HepG2 (cell line): ENCODE measurements around the gene ARHGEF7. TPM values are rescaled to one million over a fixed set of nuclear protein-coding genes. Genes with fewer than 3 reads are reported as not detected.

Experiments
- MAFG ChIP-seq: sonication (generic); formaldehyde crosslinking; IDR thresholded peaks from 2 replicates; pipeline ENCODE4 v1.5.1; 2020; ENCODE audit warnings: mild to moderate bottlenecking, missing genetic modification reagents
- NFE2L2 ChIP-seq: fragments of 150-350 bp; IDR thresholded peaks from 2 replicates; pipeline ENCODE4 v1.6.1; 2014; ENCODE audit warnings: low read length
- SIX1 ChIP-seq: sonication (generic); formaldehyde crosslinking; IDR thresholded peaks from 2 replicates; pipeline ENCODE4 v1.4.0; 2020; ENCODE audit warnings: missing genetic modification reagents, borderline replicate concordance
- XBP1 ChIP-seq: sonication (generic); formaldehyde crosslinking; IDR thresholded peaks from 2 replicates; pipeline ENCODE4 v1.5.0; 2020; ENCODE audit warnings: missing genetic modification reagents
- ZKSCAN1 ChIP-seq: fragments of 150-350 bp; IDR thresholded peaks from 2 replicates; pipeline ENCODE4 v1.6.1; 2014; ENCODE audit warnings: low read length
- ZNF589 ChIP-seq: sonication (generic); formaldehyde crosslinking; conservative IDR thresholded peaks from 2 replicates; pipeline ENCODE4 v1.8.0; 2022; ENCODE audit warnings: mild to moderate bottlenecking, moderate library complexity, missing genetic modification reagents
- polyA plus RNA-seq, 8 experiments: library from polyadenylated mRNA; depleted of rRNA in 3 of 8; stranded (reverse) in 7 of 8; unstranded in 1 of 8; fragments of >200 nt; fragmentation: Illumina TruSeq in 4 of 8; extraction: Trizol in 4 of 8; gene quantifications; 2 replicates each; pipeline versions ENCODE4 v1.2.1 to v1.2.3, GENCODE V29; 2011 to 2016; ENCODE audit warnings: low read depth in 4 of 8, missing spikeins in 1 of 8, mixed read lengths in 1 of 8; ENCODE audit not compliant: insufficient read depth in 1 of 8
- total RNA-seq, 5 experiments: library from RNA; depleted of rRNA; stranded (reverse); fragments of >200 nt; fragmentation: Illumina TruSeq; extraction: Trizol; gene quantifications; 2 replicates each; pipeline ENCODE4 v1.2.3, GENCODE V29; 2016; ENCODE audit warnings: low read depth in 1 of 5
- TF ChIP-seq, protein P1 (sequence below): sonication (generic); formaldehyde crosslinking; IDR thresholded peaks from 2 replicates; pipeline ENCODE4 v1.8.0; 2022; ENCODE audit warnings: mild to moderate bottlenecking, missing genetic modification reagents
- TF ChIP-seq, protein P2 (sequence below): sonication (generic); formaldehyde crosslinking; IDR thresholded peaks from 2 replicates; pipeline ENCODE4 v1.4.0; 2020; ENCODE audit warnings: missing genetic modification reagents
- TF ChIP-seq, protein P3 (sequence below): sonication (generic); formaldehyde crosslinking; IDR thresholded peaks from 2 replicates; pipeline ENCODE4 v1.9.0; 2022; ENCODE audit warnings: low read depth, missing genetic modification reagents

Gene ARHGEF7
- total and polyA plus RNA-seq, 2 of the 13 experiments (the other 11 are each of a cell fraction or from before 2014, with no cell fraction given) = 15.7 to 22.3 TPM

DNA sequence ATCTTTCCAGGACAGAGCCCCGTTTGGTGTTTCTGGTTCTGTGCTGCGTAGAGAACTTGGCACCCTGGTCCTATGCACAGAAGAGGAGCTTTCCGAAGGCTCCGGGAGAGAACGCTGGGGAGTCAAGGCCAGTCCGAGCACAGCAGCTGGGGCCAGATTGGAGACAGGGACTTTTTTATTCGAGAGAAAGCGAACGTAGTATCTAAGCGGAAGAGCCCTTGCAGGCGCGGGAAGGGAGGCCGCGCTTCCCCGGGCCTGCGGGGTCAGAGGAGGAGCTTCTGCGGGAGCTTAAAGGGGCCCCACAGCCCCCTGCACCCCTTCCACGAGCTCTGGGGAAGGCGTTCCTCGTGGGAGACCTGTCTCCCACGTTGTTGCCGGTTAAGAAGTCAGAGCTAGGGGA is 48.6 kb upstream of the ARHGEF7 start (continued):
- TF ChIP-seq XBP1 (CRISPR knock-in tag) = no peak
- TF ChIP-seq ZNF589 = no peak
- no peak for TF ChIP-seq ZKSCAN1
- TF ChIP-seq NFE2L2 = no peak
- TF ChIP-seq MAFG (CRISPR knock-in tag) = no peak
- TF ChIP-seq SIX1 (CRISPR knock-in tag) = no peak
- TF ChIP-seq, protein P1, sequence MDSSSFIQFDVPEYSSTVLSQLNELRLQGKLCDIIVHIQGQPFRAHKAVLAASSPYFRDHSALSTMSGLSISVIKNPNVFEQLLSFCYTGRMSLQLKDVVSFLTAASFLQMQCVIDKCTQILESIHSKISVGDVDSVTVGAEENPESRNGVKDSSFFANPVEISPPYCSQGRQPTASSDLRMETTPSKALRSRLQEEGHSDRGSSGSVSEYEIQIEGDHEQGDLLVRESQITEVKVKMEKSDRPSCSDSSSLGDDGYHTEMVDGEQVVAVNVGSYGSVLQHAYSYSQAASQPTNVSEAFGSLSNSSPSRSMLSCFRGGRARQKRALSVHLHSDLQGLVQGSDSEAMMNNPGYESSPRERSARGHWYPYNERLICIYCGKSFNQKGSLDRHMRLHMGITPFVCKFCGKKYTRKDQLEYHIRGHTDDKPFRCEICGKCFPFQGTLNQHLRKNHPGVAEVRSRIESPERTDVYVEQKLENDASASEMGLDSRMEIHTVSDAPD (CRISPR knock-in tag) = no peak
- TF ChIP-seq, protein P2, sequence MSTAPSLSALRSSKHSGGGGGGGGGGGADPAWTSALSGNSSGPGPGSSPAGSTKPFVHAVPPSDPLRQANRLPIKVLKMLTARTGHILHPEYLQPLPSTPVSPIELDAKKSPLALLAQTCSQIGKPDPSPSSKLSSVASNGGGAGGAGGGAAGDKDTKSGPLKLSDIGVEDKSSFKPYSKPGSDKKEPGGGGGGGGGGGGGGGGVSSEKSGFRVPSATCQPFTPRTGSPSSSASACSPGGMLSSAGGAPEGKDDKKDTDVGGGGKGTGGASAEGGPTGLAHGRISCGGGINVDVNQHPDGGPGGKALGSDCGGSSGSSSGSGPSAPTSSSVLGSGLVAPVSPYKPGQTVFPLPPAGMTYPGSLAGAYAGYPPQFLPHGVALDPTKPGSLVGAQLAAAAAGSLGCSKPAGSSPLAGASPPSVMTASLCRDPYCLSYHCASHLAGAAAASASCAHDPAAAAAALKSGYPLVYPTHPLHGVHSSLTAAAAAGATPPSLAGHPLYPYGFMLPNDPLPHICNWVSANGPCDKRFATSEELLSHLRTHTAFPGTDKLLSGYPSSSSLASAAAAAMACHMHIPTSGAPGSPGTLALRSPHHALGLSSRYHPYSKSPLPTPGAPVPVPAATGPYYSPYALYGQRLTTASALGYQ (CRISPR knock-in tag) = no peak
- TF ChIP-seq, protein P3, sequence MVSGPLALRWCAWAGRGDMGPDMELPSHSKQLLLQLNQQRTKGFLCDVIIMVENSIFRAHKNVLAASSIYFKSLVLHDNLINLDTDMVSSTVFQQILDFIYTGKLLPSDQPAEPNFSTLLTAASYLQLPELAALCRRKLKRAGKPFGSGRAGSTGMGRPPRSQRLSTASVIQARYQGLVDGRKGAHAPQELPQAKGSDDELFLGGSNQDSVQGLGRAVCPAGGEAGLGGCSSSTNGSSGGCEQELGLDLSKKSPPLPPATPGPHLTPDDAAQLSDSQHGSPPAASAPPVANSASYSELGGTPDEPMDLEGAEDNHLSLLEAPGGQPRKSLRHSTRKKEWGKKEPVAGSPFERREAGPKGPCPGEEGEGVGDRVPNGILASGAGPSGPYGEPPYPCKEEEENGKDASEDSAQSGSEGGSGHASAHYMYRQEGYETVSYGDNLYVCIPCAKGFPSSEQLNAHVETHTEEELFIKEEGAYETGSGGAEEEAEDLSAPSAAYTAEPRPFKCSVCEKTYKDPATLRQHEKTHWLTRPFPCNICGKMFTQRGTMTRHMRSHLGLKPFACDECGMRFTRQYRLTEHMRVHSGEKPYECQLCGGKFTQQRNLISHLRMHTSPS (CRISPR knock-in tag) = no peak
- TF ChIP-seq, all 625 proteins: peak for 0
